Coronary artery (tissue), 2 donors: ENCODE data around the gene SMAP1.
A peak's percentile ranks its signal among the peaks of the same experiment; 100 is the strongest.

Experiments used
- DNase-seq: peaks from one replicate; pipeline ENCODE4 v3.0.0-alpha.2; 2017; ENCODE audit warnings: low spot score
- H3K27ac ChIP-seq, 2 donors: fragments of 200-600 bp; sonication (generic); one replicate each; pipeline ENCODE4 v1.5.1; 2016 to 2019
- H3K4me3 ChIP-seq: fragments of 200-600 bp; sonication (generic); 2 replicates; pipeline ENCODE4 v1.5.1; 2016; ENCODE audit warnings: mild to moderate bottlenecking, moderate library complexity
- TF ChIP-seq, protein P1 (sequence below): fragments of 200-600 bp; sonication (generic); IDR thresholded peaks from one replicate; pipeline ENCODE4 v1.5.1; 2019; ENCODE audit warnings: antibody characterized with exemption

The SMAP1 gene

DNA sequence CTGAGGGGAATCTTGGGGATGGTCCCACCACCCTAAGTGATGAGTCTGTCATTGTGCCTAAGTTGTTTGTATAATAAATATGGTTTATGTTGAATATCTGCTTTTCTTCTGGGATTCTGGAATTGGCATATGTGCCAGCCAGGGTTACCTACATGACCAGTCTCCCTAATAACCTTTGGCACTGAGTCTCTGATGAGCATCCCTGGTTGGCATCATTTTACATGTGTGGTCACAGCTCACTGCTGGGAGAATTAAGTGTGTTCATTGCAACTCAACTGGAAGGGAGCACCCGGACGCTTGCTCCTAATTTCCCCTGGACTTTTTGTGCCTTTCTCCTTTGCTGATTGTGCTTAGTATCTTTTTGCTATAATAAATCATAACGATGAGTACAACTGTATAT lies 8.1 kb downstream of the SMAP1 start:
- no peak overlapping the region for H3K27ac ChIP-seq
- TF ChIP-seq, protein P1, sequence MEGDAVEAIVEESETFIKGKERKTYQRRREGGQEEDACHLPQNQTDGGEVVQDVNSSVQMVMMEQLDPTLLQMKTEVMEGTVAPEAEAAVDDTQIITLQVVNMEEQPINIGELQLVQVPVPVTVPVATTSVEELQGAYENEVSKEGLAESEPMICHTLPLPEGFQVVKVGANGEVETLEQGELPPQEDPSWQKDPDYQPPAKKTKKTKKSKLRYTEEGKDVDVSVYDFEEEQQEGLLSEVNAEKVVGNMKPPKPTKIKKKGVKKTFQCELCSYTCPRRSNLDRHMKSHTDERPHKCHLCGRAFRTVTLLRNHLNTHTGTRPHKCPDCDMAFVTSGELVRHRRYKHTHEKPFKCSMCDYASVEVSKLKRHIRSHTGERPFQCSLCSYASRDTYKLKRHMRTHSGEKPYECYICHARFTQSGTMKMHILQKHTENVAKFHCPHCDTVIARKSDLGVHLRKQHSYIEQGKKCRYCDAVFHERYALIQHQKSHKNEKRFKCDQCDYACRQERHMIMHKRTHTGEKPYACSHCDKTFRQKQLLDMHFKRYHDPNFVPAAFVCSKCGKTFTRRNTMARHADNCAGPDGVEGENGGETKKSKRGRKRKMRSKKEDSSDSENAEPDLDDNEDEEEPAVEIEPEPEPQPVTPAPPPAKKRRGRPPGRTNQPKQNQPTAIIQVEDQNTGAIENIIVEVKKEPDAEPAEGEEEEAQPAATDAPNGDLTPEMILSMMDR, result no peak
- no peak overlapping the region for H3K4me3 ChIP-seq
- DNase-seq, result no peak

DNA sequence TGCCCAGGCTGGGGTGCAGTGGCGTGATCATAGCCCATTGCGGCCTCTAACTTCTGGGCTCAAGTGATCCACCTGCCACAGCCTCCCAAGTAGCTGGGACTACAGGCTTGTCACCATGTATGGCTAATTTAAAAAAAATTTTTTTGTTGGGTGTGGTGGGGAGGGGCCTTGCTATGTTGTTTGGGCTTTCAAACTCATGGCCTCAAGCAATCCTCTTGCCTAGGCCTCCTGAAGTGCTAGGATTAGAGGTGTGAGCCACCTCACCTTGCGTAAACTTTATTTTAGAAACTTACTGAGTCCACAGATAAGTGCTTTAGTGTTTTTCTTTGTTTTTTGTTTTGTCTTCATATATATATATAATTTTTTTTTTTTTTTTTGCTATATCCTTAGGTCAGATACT lies 9.1 kb downstream of the SMAP1 start:
- no peak for DNase-seq
- TF ChIP-seq, protein P1, result no peak
- no peak overlapping the region for H3K4me3 ChIP-seq

DNA sequence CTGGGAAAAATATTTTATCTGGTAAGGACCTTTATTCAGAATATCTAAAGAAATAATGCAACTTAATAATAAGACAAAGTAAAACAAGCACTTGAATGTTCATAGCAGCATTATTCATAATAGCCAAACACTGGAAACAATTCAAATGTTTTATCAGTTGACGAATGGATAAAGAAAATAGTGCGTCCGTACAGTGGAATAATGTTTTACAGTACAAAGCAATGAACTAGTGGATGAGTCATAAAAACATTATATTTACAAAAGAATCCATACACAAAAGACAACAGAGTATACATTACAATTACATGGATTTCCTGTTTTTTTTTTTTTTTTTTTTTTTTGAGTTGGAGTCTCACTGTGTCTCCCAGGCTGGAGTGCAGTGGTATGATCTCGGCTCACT lies 12.7 kb downstream of the SMAP1 start:
- Histone ChIP-seq H3K4me3 (no peak overlapping the region), H3K27ac (no peak overlapping the region)
- TF ChIP-seq, protein P1, result no peak
- DNase-seq, result no peak

More for the DNA sequence above, 9.1 kb downstream of the SMAP1 start:
- no peak overlapping the region for H3K27ac ChIP-seq

DNA sequence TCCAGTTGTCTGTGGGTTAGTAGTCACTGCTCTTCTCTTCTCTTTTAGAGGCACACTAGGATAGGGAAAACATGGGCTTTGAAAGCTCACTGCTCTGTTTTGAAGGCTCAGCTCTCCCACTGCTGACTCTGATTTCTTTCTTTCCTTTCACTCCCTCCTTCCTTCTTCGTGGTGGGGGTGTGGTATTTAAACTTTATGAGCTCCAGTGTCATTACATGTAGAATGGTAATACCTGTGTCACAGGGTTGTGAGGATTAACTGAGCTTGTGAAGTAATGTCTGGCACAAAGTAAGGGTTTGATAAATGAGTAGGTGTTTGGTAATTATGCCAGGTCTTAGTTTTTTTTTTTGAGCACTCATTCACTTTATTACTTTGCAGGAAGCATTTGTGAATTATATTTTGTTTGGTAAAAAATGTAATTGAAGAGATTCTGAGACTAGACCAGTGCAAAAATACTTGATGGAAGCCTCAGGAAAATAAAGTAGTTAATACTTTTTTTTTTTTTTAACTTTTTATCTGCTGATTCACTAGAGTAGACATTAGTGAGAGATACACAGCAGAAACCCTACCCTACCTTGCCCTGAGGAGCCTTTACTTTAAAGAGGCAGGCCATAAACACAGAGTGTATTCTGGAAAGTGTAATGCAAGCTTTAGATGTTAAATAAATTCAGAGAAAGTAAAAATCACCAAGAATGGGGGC lies 17.3 kb downstream of the SMAP1 start:
- TF ChIP-seq, protein P1, result no peak
- DNase-seq, result no peak
- Histone ChIP-seq H3K27ac (no peak overlapping the region), H3K4me3 (no peak overlapping the region)

DNA sequence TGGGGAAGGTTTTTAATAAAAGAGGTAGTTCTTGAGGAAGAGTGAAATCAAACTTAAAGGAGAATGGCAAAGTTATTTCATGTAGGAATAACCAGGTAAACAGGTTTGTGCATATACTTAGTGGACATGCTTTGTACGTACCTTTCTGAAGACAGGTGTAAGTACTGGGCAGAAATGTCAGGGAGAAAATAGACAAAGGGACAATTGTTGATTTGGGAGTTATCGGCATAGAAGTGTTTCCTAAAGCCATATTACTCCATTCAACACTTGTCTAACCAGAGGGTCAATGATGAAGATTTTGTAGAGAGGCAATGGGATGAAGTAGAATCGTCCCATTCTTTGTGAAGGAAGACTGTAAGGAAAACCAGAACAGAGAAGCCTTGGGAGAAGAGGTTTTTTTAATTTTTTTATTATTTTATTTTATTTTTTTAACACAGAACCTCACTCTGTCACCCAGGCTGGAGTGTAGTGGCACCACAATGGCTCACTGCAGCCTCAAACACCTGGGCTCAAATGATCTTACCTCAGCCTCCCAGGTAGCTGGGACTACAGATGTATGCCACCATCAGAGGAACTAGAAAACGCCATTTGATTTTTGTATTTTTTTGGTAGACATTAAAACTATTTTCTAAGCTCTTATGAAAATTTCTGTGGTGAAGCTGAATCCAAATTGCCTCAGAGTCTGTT lies 18.0 kb downstream of the SMAP1 start:
- TF ChIP-seq, protein P1, result no peak
- Histone ChIP-seq H3K4me3 (no peak overlapping the region), H3K27ac (no peak overlapping the region)
- no peak for DNase-seq

DNA sequence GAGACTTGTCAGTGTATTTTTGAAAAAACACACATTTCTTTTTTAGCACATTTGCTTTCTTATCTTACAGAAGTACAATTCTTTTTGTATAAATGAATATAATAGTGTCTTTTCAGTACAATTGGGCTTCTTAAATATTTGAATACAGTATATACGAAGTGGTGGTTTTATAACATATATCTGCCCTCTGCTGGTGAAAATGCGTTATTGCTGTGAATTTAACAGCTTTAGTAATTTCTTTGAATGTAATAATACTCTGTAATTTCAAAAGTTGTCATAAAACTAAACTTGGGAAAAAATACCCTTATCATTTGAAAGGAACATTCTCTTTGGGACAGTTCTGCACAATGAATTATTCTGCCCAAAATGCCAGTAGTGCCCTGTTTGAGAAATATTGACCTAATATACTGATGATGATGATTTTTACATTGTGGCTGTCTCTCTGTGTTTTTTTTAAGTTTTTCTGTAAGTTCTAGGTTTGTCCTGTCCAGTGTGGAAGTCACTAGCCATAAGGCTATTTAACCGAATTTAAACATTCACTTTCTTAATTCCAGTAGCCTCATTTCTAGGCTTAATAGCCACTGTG lies 19.0 kb downstream of the SMAP1 start:
- DNase-seq, result no peak
- Histone ChIP-seq H3K27ac (no peak overlapping the region), H3K4me3 (no peak overlapping the region)
- TF ChIP-seq, protein P1, result peak; percentile 54

DNA sequence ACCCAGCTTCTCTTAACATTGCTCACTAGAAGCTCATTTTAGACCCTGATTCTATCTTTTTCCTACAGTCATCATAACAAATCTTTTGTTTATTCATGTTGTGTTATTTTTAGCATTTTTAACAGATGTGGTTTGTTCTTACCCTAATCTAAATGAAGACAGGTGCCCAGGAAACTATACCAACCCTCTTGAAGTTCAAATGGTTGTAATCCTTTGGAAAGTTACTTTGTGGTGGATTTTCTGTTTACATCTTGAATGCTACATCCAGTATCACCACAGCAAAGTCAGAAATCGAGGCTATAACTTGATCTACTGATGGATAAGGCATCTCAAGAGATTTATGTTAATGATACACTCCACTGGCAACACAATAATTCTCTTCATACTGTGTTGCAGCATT lies 26.2 kb downstream of the SMAP1 start:
- Histone ChIP-seq H3K27ac (no peak overlapping the region), H3K4me3 (no peak overlapping the region)
- TF ChIP-seq, protein P1, result no peak
- no peak for DNase-seq
